HG03097 (cell line): Measurements from ENCODE around the gene CRYBA2.

Source experiments
- ATAC-seq: cut with Tn5 transposase; IDR thresholded peaks from one replicate; pipeline ENCODE4 v1.9.1; 2021; ENCODE audit not compliant: unreplicated experiment, low FRiP score

The CRYBA2 gene

GRCh38 chr2:218984239-218985020, 8.8 kb downstream of the CRYBA2 start:
- no peak for ATAC-seq

- no peak for ATAC-seq
Observed at GRCh38 chr2:218983934-218984238, 9.3 kb downstream of the CRYBA2 start.

- no peak for ATAC-seq
Observed at GRCh38 chr2:218983263-218983933, 9.8 kb downstream of the CRYBA2 start.

- no peak for ATAC-seq
Observed at GRCh38 chr2:218982586-218983262, 10.5 kb downstream of the CRYBA2 start.

GRCh38 chr2:218981881-218982585, 11.2 kb downstream of the CRYBA2 start:
- ATAC-seq = no peak

- no peak for ATAC-seq
Observed at GRCh38 chr2:218981390-218981880, 11.8 kb downstream of the CRYBA2 start.

- no peak for ATAC-seq
Observed at GRCh38 chr2:218980735-218981389, 12.4 kb downstream of the CRYBA2 start.

GRCh38 chr2:218979846-218980734, 13.1 kb downstream of the CRYBA2 start:
- peak; percentile 70 for ATAC-seq

GRCh38 chr2:218975060-218975777, 18.0 kb downstream of the CRYBA2 start:
- ATAC-seq = no peak

GRCh38 chr2:218970894-218971293, 22.3 kb downstream of the CRYBA2 start:
- ATAC-seq = no peak

GRCh38 chr2:218964041-218964771, 29.0 kb downstream of the CRYBA2 start:
- no peak for ATAC-seq

- no peak for ATAC-seq
Observed at GRCh38 chr2:218963601-218964000, 29.6 kb downstream of the CRYBA2 start.

GRCh38 chr2:218962859-218963492, 30.2 kb downstream of the CRYBA2 start:
- ATAC-seq = no peak

GRCh38 chr2:218961651-218962570, 31.3 kb downstream of the CRYBA2 start:
- no peak for ATAC-seq

GRCh38 chr2:218961229-218961628, 32.0 kb downstream of the CRYBA2 start:
- ATAC-seq = no peak

- no peak for ATAC-seq
Observed at GRCh38 chr2:218960309-218961165, 32.7 kb downstream of the CRYBA2 start.
